ENCODE results near the gene OR10G2. TPM values are rescaled to one million over a fixed set of nuclear protein-coding genes. Genes with fewer than 3 reads are reported as not detected.
"Not testable (repeated sequence)": the region's sequence is repeated elsewhere in the genome, so short reads cannot be mapped to it uniquely, and the experiment has no call there.

Gene OR10G2, protein sequence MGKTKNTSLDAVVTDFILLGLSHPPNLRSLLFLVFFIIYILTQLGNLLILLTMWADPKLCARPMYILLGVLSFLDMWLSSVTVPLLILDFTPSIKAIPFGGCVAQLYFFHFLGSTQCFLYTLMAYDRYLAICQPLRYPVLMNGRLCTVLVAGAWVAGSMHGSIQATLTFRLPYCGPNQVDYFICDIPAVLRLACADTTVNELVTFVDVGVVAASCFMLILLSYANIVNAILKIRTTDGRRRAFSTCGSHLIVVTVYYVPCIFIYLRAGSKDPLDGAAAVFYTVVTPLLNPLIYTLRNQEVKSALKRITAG
- total RNA-seq = not detected in 2 replicates

- intact Hi-C loops (cut with micrococcal nuclease) = loop anchor here (5.0 kb wide), 1 partner anchor 1537 kb away; no protein-coding TSS in a partner anchor
Measured at GRCh38 chr14:21634840-21635239, at the start of gene OR10G2. OR10G2 (minus strand) TSS chr14:21634940; CDS start chr14:21634842, 98 bp downstream.

DNA sequence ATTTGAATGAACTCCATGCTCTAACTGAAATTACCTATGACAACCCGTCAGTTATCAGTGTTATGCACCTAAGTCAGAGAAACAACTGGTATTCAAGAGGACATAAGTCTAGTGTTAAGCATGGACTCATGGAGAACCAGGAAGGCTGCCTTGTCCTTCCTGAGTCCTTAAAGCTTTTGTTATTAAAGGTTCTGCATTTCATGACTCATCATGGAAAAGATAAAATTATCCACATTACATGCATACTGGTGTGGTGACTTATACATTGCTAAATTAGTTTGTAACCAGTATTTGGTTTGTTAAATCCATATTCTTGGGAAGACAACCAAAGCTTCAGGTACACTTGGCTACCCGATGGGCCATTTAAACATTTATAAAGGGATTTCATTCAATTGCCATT lies 45.3 kb upstream of the OR10G2 start:
- intact Hi-C loops (cut with micrococcal nuclease) = no loop called here

- intact Hi-C loops (cut with micrococcal nuclease) = no loop called here
Measured at GRCh38 chr14:21675566-21675965, 40.8 kb upstream of the OR10G2 start.

GRCh38 chr14:21673718-21674117 lies 39.0 kb upstream of the OR10G2 start, which contains the start of gene OR4E1:
OR4E1 (minus strand) TSS chr14:21673818; CDS start chr14:21670935, 2,883 bp downstream.
- intact Hi-C loops (cut with micrococcal nuclease) = no loop called here

- intact Hi-C loops (cut with micrococcal nuclease) = no loop called here
Measured at GRCh38 chr14:21672116-21672515, 37.4 kb upstream of the OR10G2 start.

- intact Hi-C loops (cut with micrococcal nuclease) = no loop called here
Measured at GRCh38 chr14:21671371-21671770, 36.6 kb upstream of the OR10G2 start.

DNA sequence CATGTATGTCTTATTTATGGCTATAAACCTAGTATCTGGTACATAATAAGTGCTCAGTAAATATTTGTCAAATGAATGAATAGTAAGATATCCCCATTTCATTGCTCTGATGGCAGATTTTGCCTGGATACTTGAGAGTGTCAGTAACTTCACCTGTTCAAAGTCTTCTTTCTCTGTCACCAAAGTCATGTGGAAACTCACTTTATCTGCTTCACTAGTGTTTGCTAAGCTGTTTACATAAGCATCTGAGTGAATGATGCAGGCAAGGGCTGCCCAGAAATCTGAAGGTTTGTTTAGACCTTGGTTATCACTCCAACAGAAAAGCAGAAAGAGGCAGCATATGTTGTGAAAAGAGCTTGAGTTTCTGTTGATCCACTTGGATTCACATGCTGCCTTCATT lies 34.5 kb upstream of the OR10G2 start:
- intact Hi-C loops (cut with micrococcal nuclease) = no loop called here

GRCh38 chr14:21668377-21668776 lies 33.6 kb upstream of the OR10G2 start:
- intact Hi-C loops (cut with micrococcal nuclease) = no loop called here

GRCh38 chr14:21656980-21657379 lies 22.2 kb upstream of the OR10G2 start:
- intact Hi-C loops (cut with micrococcal nuclease) = no loop called here

DNA sequence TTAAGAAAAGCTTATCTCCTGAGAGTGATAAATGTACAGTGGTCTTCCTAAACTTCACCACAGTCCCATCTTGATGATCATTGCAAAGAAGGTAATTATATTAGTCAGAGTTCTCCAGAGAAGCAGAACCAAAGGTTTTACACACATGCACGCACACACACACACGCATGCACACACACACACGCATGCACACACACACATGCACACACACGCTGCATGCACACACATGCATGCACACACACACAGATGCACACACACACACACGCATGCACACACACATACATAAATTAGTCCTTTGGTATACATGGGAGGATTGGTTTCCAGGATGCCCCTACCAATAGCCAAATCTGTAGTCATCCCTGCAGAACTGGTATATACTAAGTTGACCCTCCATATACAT lies 19.5 kb upstream of the OR10G2 start:
- intact Hi-C loops (cut with micrococcal nuclease) = no loop called here

DNA sequence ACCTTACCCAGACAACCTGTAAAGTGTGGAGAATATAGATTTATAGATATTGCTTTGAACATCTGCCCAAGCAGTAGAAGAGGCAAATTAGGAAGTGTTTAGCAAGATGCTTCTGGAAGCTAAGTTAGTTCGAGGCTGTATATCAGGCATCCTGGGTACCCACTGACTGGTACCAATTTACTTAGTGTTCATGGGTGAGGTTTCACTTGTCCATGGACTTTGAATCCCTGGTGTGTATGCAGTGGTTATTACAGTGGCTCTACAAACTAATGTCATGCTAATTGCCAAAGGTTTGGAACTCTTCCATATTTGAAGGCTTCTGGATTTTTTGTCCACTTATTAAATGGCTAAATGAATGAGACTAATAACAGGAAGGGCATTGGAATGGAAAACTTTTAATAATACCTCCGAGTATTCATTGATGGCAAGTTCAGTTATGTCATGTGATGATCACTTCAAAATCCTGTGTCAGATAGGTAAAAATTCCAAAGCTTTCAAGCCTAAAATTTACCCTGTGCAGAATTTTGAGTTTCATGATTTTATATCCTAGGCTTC lies 18.7 kb upstream of the OR10G2 start, which contains the start of gene OR4E2:
TSS of gene OR4E2 (plus strand) at position 505 of the 555 bp plus-strand sequence. CDS start 11,248 bp downstream, outside the sequence.
- intact Hi-C loops (cut with micrococcal nuclease) = no loop called here

GRCh38 chr14:21652209-21652808 lies 17.6 kb upstream of the OR10G2 start:
- intact Hi-C loops (cut with micrococcal nuclease) = no loop called here

DNA sequence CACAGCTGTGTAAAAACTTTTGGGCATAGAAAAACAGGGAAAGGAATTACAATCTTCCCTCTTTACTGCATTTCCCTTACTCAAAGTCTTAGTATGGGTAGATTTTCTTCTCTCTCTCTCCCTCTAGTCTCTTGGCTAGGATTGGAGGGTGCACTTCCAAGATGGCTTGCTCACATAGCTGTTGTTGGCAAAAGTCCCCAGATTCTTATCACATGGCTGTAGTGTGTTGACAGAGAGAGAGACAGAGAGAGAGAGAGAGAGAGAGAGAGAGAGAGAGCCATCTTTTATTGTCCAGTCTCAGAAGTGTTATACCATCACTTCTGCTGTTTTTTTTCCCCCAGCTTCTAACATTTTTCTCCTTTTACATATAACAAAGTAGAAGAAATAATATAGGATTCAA lies 12.6 kb upstream of the OR10G2 start:
- intact Hi-C loops (cut with micrococcal nuclease) = no loop called here

DNA sequence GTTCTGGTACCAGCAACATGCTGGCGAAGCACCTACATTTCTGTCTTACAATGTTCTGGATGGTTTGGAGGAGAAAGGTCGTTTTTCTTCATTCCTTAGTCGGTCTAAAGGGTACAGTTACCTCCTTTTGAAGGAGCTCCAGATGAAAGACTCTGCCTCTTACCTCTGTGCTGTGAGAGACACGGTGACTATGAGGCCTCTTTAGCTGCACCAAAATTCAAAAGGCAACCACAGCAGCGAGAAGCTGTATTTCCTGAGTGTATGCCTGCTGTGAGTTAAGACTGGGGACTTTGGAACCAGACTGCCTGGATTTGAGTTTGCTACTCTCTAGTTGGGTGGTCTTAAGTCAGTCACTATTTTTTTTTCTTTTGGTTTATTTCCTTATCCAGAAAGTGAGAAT lies 8.7 kb upstream of the OR10G2 start:
- intact Hi-C loops (cut with micrococcal nuclease) = no loop called here

GRCh38 chr14:21642683-21643082 lies 7.9 kb upstream of the OR10G2 start:
- intact Hi-C loops (cut with micrococcal nuclease) = no loop called here

DNA sequence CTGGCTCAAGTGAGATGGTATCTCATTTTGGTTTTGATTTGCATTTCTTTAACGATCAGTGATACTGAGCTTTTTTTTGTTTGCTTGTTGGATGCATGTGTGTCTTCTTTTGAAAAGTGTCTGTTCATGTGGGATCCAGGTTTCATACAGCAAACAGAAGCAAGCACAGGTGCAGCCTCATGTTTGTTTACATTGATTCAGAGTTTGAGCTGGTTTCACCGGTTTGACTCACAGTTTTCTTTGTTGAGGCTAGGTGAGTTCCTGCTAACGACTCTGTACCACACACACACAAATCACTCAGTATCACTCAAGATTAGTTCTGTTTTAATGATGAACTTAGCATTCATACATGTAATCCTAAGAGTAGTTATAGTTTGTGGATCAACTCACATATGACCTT lies 3.7 kb downstream of the OR10G2 start:
- intact Hi-C loops (cut with micrococcal nuclease) = loop anchor here (5.0 kb wide), 1 partner anchor 1541 kb away; no protein-coding TSS in a partner anchor

DNA sequence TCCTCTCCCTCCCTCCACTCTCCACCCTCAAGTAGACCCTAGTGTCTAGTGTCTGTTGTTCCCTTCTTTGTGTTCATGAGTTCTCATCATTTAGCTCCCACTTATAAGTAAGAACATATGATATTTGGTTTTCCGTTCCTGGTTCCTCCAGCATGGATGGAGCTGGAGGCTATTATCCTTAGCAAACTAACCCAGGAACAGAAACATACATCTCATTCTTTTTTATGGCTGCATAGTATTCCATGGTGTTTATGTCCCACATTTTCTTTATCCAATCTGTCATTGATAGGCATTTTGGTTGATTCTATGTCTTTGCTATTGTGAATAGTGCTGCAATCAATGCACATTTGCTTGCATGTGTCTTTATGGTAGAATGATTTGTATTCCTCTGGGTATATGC lies 4.2 kb downstream of the OR10G2 start:
- intact Hi-C loops (cut with micrococcal nuclease) = loop anchor here (5.0 kb wide), 1 partner anchor 1542 kb away; no protein-coding TSS in a partner anchor

DNA sequence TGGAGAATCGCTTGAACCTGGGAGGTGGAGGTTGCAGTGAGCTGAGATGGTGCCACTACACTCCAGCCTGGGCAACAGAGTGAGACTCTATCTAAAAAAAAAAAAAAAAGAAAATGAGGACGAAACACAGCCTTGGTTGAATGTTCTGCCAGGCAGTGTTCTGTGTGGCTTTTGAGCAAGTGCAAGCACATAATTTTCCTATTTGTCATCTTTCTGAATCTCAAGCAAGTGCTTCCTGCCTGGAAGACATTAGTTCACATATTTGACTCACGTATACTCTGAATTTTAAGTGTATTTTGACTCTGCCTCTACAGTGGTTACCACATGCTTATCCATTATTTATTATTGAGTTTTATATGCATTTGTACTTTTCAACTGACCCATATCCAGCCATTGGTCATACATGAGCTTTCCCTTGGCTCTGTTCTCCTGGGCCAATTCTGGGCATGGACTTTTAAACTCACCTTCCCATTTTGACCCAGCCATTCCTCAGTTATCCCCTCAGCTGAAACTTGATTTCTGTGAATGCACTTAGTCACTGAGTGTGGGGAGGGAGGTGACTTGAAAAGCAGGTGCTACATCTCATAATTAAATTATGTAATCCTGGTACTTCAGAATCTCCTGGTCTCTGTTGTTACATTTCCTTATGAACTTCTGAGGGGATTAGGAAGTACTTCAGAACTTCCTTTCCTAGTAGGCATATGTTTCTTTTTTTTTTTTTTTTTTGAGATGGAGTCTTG lies 8.1 kb downstream of the OR10G2 start:
- intact Hi-C loops (cut with micrococcal nuclease) = no loop called here

GRCh38 chr14:21617614-21618013 lies 17.1 kb downstream of the OR10G2 start:
- intact Hi-C loops (cut with micrococcal nuclease) = no loop called here

- intact Hi-C loops (cut with micrococcal nuclease) = no loop called here
Measured at GRCh38 chr14:21614240-21614639, 20.5 kb downstream of the OR10G2 start.

DNA sequence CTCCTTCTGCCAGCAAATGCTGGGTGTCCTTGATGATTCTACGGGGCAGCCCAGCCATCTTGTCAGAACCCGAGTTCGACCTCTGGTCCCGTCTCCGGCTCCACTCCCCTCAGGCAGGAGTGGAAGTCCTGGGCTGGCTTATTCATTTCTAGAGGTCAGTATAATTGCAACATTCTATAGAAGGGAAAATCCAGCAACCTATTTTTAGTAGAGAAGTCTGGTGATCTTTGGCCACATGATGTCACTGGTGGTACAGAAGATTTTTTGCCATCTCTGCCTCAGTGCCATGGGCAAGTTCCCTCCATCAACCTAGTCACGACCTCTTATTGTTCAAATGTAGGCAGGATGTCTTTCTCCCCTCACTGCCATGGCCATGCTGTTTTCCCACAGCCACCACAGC lies 22.4 kb downstream of the OR10G2 start:
- intact Hi-C loops (cut with micrococcal nuclease) = no loop called here

GRCh38 chr14:21602181-21602580 lies 32.6 kb downstream of the OR10G2 start:
- intact Hi-C loops (cut with micrococcal nuclease) = not testable (repeated sequence)
